ENCODE data around the gene ZNF648.
"Not testable (repeated sequence)": the region's sequence is repeated elsewhere in the genome, so short reads cannot be mapped to it uniquely, and the experiment has no call there.

Gene ZNF648

DNA sequence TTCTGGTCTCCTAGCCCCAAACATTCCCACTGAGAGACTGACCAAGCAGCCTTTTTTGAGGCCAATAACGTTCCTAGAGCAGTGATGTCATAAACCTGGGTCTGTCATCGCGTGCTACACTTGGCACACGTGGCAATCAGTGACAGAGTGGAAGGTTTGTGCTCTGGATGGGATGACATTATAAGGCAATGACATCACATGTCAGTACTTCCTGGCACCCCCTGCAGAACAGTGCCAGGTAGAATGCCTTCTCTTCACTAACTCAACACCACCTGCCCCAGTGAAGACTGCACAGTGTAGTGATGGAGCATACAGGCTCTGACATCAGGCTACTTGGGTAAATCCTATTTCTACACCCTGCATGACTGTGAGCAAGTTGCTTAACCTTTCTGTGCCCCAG lies 5.4 kb upstream of the ZNF648 start:
- no peak for DNase-seq

DNA sequence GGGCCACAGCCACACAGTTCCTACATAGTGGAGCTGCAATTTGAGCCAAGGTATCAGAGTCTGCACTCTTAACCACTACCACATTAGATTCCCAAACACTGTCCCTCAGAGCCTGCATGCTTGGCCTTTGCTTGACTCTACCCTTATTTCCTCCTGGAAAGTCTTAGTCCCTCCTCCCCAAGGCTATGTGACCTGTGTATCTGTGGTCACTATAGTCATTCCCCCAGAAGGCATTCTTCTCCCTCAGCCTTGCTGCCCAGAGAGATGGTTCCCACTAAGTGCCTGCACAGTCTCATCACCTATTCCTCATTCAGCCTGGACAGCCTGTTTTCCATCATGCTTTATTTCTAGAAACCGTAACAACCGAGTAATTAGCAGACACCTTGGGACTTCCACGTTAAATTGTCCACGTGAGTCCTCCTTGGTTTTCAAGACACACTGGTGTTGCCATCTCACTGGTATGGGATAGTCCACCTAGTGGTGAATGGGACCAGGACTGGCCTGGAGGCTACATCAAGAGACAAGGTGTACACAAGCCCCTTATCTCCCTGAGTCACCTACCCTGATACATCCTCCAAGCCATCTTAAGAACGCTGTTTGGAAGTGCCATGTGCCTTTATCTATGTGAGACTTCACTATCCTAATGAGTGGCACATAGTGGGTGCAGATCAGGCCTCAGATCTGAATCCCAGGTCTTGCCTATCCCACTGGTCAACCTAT lies 3.8 kb upstream of the ZNF648 start:
- no peak for DNase-seq

- DNase-seq: no peak
Measured at GRCh38 chr1:182064611-182065010, 3.1 kb upstream of the ZNF648 start.

DNA sequence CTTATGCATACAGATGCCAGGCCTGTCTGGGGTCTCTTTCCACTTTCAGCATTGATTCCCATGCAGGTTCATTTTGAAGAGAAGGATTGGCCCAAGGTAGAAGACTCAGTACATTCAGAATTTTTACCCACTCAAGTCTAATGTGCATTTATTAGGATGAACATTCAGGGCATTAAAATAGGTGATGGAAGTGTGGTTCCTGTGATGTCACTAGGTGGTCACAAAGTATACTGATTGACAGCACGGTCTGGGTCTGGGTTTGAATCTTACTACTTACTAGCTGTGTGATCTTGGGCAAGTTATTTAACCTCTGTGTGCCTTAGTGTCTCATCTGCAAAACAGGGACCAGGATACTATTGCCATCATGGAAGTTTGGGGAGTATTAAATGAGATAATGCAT lies 711 bp upstream of the ZNF648 start:
- DNase-seq: no peak

DNA sequence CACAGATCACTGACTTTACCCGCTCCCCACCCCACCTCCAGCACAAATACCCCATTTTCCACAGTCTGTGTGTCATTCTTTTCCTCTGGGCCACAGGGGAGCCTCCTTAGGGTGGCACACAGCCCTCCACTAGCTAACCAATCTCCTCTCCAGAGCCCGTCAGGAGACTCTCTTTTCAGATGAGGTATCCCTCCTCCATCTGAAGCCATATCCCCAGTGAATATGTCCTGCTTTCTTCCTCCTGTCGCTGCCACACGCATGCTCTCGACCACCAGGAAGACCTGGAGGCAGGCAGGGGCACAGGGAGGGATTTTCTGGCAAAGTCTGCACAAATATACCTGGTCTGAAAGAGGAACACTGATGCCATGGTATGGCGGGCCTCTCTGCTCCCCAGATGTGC lies 635 bp downstream of the ZNF648 start:
- DNase-seq: no peak

- DNase-seq: no peak
Measured at GRCh38 chr1:182059936-182060335, 1.6 kb downstream of the ZNF648 start.

- DNase-seq: no peak
Measured at GRCh38 chr1:182056601-182057366, 4.7 kb downstream of the ZNF648 start.

GRCh38 chr1:182054698-182055326 lies 6.7 kb downstream of the ZNF648 start:
- DNase-seq: peak; percentile 74 to 84 (median 81)

DNA sequence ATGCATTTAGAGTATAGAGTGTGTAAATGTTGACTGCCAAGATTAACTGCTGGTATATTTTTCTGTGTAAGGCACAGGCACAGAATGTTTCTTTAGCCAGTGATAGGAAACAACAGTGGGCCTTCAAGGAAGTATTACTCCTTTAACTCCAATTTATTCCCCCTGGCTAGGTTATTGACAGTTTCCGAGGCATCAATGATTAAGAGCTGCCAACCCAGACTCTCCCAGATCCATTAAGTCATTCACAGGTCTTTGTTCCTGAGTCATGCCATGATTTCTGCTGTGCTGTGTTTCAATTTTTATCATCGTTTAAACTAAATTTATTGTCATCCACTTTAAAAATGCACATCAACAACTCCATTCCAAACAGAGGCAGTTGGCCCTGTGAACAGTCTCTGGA lies 9.2 kb downstream of the ZNF648 start:
- DNase-seq: no peak

DNA sequence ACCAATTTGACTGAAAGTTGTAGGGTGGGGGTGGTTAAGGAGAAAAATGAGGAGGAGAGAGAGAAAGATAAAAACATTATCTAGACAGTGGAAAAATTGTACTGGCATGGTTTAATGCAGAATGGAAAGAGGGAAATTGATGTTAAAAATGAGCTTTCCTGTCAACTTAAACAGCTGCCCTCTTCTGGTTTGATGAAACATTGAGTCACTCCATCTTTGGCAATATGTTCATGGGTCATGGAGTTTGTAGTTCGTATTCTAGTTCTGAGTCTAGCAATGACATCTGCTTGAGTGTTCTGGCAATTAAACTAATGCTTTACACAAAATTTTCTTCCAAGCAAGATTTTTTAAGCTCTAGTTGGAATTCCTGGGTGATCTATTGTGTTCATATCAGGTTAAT lies 9.6 kb downstream of the ZNF648 start:
- peak; percentile 8 to 33 (median 25) for DNase-seq

DNA sequence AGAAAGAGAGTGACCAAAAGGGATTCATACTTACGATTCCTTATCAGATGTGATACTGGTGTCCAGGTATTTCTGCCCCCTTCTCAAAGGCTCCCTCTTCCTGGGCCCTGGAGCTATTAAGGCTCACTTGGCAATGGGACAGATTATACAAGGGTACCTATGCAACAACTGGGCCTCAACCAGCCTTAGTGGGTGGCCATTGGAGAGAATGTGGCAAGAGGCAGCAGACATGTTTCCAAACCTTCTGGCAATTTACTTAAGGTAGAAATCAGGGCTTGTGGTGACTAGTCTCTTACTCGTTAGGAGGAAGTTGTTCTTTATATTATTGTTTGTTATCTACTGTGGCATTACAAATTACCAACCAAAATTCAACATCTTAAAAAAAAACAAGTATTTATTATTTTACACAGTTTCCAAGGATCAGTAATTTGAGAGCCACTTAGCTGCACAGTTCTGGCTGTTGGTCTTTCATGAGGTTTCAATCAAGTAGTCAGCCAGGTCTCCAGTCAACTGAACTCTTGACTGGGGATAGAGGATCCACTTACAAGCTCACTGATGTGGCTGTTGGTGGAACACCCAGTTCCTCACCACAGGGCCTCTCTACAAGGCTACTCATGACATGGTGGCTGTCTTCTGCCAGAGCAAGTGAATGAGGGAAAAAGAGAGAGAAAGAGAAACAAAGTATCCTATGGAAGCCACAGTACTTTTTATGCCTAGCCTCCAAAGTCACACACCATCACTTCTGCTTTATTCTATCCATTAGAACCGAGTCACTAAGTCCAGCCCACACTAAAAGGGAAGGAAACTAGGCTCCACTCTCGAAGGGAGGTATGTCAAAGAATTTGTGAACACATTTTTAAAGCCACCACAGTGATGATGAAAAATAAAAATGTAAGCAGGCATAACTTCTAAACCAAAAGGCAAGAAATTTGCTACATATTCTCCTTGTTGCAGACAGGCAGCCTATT lies 10.7 kb downstream of the ZNF648 start:
- peak; percentile 24 to 42 (median 36) for DNase-seq

DNA sequence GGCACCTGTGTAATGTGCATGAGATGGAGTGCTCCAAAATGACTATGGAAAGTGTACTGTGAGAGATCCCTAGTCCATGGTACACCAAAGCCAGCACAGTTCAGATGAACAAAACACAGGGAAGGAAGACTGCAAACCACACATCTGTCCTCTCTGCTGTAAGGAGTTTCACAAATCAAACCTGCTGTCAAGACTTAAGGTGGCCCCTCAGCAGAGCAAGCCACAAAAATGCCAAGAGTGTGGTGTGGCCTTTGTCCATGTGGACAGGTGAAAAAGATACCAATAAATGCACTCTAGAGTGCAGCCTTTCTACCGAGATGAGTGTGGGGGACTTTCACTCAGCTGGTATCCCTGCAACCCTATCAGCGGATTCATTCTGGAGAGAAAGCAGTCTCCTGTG lies 12.9 kb downstream of the ZNF648 start:
- no peak for DNase-seq

DNA sequence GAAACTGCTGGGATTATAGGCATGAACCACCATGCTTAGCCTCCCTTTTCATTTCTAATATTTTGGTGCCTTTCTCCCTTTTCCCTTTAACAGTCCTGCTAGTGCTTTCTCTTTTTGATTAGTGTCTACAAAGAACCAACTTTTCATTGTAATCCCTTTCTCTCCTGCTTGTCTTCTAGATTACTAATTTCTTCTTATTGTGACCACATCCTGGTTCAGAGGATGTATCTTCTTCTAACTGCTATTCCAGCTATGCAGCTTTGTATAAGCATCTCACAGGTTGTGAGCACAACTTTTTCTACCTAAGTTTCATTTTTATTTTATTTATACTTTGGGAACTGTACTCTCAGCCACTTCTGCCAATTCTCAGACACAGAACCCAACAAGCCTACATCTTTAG lies 14.7 kb downstream of the ZNF648 start:
- DNase-seq: no peak

DNA sequence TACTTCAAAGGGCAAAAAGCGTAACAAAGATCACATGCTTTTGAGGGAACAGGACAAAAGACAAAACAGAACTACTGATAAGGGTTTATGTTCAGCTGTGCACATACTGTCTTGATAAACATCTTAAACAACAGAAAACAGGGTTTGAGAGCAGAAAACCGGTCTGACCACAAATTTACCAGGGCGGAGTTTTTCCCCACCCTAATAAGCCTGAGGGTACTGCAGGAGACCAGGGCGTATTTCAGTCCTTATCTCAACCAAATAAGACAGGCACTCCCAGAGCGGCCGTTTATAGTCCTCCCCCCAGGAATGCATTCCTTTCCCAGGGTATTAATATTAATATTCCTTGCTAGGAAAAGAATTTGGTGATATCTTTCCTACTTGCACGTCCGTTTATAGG lies 16.0 kb downstream of the ZNF648 start:
- not testable (repeated sequence) for DNase-seq

DNA sequence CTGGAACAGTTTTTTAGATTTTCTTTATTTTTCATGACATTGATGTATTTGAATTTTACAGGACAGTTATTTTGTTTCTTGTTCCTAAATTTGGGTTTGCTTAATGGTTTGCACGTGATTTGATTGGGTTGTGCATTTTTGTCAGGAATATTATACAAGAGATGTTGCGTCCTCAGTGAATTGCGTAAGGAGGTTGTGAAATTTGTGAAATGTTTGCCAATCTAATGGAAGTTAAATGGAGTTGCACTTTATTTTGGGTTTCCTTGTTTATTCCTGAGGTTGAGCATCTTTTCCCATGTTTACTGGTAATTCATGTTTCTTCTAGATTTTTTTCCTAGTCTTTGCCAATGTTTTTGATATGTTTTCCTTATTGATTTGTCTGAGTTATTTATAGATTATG lies 19.9 kb downstream of the ZNF648 start:
- peak; percentile 52 to 80 (median 72) for DNase-seq

DNA sequence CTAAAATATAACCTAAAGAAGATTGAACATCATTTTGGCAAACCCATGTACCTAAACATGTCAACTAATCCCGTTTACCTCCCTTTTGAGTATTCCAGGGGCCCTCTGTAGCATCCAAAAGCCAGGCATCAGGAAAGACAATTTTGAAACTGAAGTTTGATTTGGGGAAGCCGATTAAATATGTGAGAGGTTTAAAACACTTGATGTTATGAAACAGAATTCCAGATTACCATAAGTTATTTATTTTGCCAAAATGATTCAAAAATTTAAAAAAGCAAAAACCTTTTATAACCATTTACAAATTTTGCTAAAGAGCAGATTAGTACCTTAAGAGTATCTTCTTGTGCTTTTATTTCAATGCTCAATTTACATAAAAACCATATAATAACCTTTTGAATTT lies 23.3 kb downstream of the ZNF648 start:
- no peak for DNase-seq

DNA sequence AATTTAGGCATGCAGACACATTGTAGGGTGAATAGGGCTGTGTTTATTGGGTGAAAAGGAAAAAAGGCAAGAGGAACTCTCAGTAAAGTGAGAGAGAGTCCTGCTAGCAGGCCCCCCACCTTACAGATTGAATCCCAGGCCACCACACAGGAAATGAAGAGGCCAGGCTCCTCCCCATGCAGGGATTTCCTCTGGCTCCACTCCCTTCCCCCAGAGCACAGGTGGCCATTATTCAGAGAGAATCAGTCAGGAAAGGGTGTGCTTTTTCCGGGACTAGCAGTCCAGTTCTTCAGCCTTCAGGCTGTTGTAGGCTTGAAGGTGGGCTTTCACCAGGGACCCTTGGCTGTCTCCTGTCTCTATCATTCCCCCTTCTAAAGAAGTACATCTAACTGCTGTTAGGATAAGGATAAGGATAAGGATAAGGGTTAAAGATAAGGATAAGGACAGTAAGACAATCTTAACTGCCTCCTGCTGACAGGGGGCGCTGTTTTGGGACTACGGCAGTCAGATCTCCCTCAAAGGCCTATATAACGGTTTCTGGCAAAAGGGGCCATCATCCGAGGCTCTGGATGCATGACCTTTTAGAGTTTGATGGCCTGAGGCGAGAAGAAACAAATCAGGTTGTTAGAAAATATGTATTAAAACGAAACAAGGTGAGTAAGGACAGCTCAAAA lies 26.3 kb downstream of the ZNF648 start:
- peak in 2 of 3 donors; percentile 14 to 37 for DNase-seq

DNA sequence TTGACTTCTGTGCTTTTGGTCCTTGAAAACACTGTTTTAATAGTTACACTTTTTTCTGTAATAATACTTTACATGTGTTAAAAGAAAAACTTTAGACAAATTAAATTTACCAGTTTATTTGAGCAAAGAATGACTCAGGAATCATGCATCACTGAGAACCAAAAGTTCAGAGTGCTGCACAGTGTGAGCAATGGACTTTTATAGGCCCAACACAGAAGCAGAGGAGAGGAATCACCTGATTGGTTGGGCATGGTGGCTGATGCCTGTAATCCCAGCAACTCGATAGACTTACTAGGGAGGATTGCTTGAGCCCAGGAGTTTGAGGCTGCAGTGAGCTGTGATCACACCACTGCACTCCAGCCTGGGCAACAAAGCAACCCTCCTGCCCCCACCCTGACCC lies 29.3 kb downstream of the ZNF648 start:
- no peak for DNase-seq

DNA sequence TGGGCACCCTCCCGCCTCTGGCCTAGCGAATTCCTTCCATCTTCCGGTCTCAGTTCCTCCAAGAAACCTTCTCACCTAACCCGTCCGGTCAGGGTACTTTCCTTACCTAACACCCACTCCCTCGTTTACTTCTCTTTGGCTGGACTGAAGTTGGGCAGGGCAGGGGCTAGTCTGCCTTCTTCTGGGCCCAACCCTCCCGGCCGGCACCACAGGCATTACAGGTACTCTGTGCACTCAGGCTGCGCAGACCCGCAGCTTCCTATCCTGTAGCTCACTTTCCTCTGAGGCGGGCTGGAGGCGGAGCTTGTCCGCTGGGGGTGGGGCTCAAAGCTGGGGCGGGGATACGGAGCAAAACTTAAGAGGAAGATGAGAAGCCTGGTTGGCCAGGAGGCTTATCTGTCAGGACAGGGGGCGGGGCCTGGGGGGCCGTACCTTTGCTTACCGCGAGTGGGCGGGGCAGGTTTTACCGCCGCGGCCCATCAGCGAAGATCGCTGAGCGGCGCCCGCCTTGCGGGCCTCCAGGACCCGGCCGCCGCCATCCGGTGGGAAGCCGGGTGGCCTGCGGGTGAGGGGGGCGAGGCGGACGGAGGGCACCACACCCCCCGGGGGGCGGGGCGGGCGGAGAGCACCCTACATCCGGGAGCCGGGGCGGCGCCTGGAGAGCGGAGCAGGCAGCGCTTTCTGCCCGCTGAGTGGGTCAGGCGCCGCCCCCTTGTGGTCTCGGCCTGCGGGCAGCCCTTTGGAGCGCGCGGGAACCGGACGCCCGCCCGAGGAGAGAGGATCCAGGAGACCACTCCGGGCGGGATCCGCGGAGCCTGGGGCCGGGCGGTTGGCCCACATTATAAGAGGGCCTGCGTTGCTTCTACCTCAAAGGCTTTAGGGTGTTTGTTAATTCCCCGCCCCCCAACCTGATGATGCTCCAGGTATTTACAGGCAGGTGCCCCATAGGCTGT lies 31.9 kb downstream of the ZNF648 start:
- DNase-seq: peak; percentile 94 to 98 (median 97)

DNA sequence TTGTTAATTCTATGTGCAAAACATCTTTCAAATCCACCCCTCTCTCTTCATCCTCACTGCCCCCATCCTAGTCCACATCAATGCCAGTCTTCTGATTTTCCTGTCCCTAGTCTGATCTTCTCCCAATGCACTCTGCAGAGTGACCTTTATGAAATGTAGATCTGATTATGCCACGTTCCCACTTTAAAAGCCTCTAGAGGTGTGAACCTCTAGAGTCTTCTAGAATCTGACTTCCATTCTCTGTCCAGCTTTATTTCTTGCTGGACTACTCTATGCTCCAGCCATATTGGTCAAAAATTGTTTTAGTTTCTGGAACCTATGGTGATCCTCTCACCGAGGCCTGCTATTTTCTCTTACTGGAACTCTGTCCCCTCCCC lies 32.5 kb downstream of the ZNF648 start:
- no peak for DNase-seq

DNA sequence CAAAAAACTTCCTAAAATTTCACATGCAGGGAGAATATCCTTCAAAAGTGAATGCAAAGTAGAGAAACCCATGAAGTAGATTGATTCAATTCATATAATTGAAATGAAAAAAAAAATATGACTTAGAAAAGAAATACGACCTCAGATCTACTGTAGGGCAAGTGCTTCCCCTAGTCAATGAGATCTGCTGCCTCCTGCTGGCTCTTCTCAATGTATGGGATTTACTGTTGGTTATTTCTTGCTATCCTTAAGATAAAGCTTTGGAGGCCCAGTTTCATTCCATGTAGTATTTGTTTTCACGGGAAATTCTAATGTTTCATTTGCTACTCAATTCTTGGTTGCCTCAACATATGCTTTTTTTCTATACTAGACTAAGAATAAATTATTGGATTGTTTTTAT lies 46.2 kb downstream of the ZNF648 start:
- DNase-seq: peak; percentile 6 to 24 (median 13)

Data from suppressor macrophage treated with lipopolysaccharide for 1 hour (primary cell).